ENCODE measurements around the gene EPB41. TPM values are rescaled to one million over a fixed set of nuclear protein-coding genes. Genes with fewer than 3 reads are reported as not detected.

The EPB41 gene
- total and polyA plus RNA-seq, 2 of the 8 experiments (the other 6 are each of a cell fraction or from before 2014, with no cell fraction given) = 36.7 to 109 TPM

DNA sequence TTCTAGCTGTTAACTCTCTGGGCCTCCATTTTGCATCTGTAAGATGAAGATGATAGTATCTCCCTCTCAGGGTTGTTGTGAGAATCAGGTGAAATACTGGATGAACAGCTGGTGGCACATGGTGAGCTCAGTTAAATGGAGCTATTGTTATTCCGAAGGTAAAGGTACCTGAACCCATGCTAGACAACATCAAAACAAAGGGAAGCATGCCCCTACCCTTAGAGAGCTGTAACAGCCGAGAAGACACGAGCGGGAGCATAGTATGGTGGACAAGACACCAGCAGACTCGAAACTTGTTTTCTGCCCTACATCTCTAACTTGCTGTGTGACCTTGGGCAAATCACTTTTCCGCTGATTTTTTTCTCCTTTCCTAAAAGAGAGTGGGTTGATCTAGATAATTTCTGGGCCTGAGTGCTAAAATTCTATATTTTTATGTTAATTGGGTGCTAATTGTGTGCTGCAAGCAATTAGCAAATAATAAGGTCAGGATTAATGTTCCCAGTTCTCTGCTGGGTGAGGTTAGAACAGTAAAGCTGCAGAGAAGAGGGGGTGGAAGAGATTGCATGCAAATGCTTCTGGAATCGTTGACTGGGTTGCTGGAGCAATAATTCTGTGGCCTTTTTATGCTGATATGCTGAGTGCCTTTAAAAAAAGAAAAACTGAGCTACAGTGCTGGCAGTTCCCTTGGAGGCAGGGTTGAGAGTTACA lies 198.5 kb downstream of the EPB41 start:
- Histone ChIP-seq H3K27ac (ENCODE audit: low read depth, low read length) (no peak overlapping the region), H4K20me1 (replicated peaks in 1 of 2; ENCODE audit: control insufficient read depth in 1 of 2, insufficient read depth in 2 of 2, low read length in 2 of 2) (no peaks in the 10 kb centered on the region), H2AK5ac (ENCODE audit: low read depth, low read length) (no peak overlapping the region), H2BK20ac (ENCODE audit: low read length) (no peak overlapping the region), H3K36me3 (ENCODE audit: control insufficient read depth in 2 of 4, insufficient read depth in 4 of 4, low read length in 3 of 4) (peaks cover 4 to 10% (median 6%) of the 10 kb centered on the region in 4 experiments; a peak in 6 of 8 replicates), H3K4me2 (ENCODE audit: insufficient read depth in 1 of 2, low read depth in 2 of 2, low read length in 2 of 2) (no peak overlapping the region), H4K5ac (ENCODE audit: insufficient read length, low read depth, low read length) (no peak overlapping the region), H3K23ac (ENCODE audit: insufficient read length) (no peak overlapping the region), H3K18ac (ENCODE audit: extremely low read depth, low read length) (no peak overlapping the region), H4K91ac (replicated peaks; ENCODE audit: insufficient read length, low read length) (no peak overlapping the region), H3K4ac (replicated peaks; ENCODE audit: insufficient read length, low read depth, low read length) (no peak overlapping the region), H3K9ac (replicated peaks in 1 of 4; ENCODE audit: extremely low read depth in 1 of 4, low read depth in 3 of 4, low read length in 3 of 4) (no peak overlapping the region), H3K4me1 (replicated peaks in 1 of 4; ENCODE audit: control insufficient read depth in 3 of 4, insufficient read depth in 4 of 4, low read length in 3 of 4) (peaks cover 2 to 7% (median 3%) of the 10 kb centered on the region in 4 experiments; a peak in 4 of 7 replicates), H3K27me3 (replicated peaks in 1 of 4; ENCODE audit: control insufficient read depth in 3 of 4, extremely low read depth in 1 of 4, insufficient read depth in 3 of 4, low read length in 3 of 4) (no peaks in the 10 kb centered on the region), H3K9me3 (ENCODE audit: insufficient read depth in 2 of 2, low read depth in 1 of 2, low read length in 1 of 2) (no peaks in the 10 kb centered on the region), H4K8ac (ENCODE audit: extremely low read depth, insufficient read depth, low read length) (no peak overlapping the region), H3K79me1 (ENCODE audit: low read depth, low read length) (no peaks in the 10 kb centered on the region), H2BK120ac (replicated peaks; ENCODE audit: low read depth, low read length) (no peak overlapping the region), H3K79me2 (ENCODE audit: control insufficient read depth in 1 of 2, insufficient read depth in 2 of 2, low read length in 2 of 2) (no peaks in the 10 kb centered on the region), H3K14ac (ENCODE audit: insufficient read length) (no peak overlapping the region), H2AFZ (ENCODE audit: low read length) (no peak overlapping the region), H3K23me2 (ENCODE audit: low read depth, low read length) (no peaks in the 10 kb centered on the region), H2BK12ac (ENCODE audit: low read depth, low read length) (no peak overlapping the region), H2BK5ac (ENCODE audit: low read depth, low read length) (no peak overlapping the region), H3K56ac (replicated peaks; ENCODE audit: insufficient read length, low read depth, low read length) (no peak overlapping the region), H3K4me3 (ENCODE audit: extremely low read depth in 1 of 4, insufficient read depth in 2 of 4, low read depth in 3 of 4, low read length in 4 of 4) (no peak overlapping the region), H2BK15ac (ENCODE audit: low read length) (no peak overlapping the region)
- CTCF ChIA-PET (ENCODE audit: partially characterized antibody) = interaction anchor here (0.8 to 3.0 kb wide), 13 partner anchors 9 to 236 kb away, joined by 3 to 15 read pairs (median 4); partner anchors contain the start of gene SRSF4
- TF ChIP-seq, protein P1, sequence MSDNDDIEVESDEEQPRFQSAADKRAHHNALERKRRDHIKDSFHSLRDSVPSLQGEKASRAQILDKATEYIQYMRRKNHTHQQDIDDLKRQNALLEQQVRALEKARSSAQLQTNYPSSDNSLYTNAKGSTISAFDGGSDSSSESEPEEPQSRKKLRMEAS (IDR thresholded peaks at IDR 0.05) = peak; percentile 29
- no peak for TF ChIP-seq CHD2 (IDR thresholded peaks at IDR 0.05; ENCODE audit: low read length)
- TF ChIP-seq POLR2AphosphoS5 (IDR thresholded peaks at IDR 0.05; ENCODE audit: low read depth, low read length) = 0 out of 2 replicates have a peak, but pooled peaks have one; percentile 19
- TF ChIP-seq TCF12 (IDR thresholded peaks at IDR 0.05; ENCODE audit: low read depth, low read length) = 0 out of 2 replicates have a peak, but pooled peaks have one; percentile 29
- TF ChIP-seq KDM1A (IDR thresholded peaks at IDR 0.05; ENCODE audit: borderline replicate concordance, low read length) = no peak
- FAIRE-seq (peak; percentile 45), DNase-seq (ENCODE audit: low read depth in 1 of 2, low spot score in 2 of 2) (no peak)
- POLR2A ChIA-PET (ENCODE audit: partially characterized antibody) = interaction anchor here (1.2 to 4.4 kb wide), 3 partner anchors 9 to 377 kb away, joined by 3 to 21 read pairs (median 3); partner anchors contain the start of genes TMEM200B and YTHDF2
- 85% methylated on average over 7 of the region's 7 CpGs; no CpG with 5 or more reads in 1 of the 2 experiments for WGBS, 2 experiments (ENCODE audit: extremely low coverage in 1 of 2, insufficient coverage in 1 of 2, insufficient read length in 1 of 2, insufficient replicate concordance in 2 of 2, low coverage in 1 of 2, low lambda C conversion rate in 2 of 2, missing lambda C conversion rate in 1 of 2)
